ENCODE measurements around the gene FPR3.
"Not testable (repeated sequence)": the region's sequence is repeated elsewhere in the genome, so short reads cannot be mapped to it uniquely, and the experiment has no call there.

FPR3 gene

DNA sequence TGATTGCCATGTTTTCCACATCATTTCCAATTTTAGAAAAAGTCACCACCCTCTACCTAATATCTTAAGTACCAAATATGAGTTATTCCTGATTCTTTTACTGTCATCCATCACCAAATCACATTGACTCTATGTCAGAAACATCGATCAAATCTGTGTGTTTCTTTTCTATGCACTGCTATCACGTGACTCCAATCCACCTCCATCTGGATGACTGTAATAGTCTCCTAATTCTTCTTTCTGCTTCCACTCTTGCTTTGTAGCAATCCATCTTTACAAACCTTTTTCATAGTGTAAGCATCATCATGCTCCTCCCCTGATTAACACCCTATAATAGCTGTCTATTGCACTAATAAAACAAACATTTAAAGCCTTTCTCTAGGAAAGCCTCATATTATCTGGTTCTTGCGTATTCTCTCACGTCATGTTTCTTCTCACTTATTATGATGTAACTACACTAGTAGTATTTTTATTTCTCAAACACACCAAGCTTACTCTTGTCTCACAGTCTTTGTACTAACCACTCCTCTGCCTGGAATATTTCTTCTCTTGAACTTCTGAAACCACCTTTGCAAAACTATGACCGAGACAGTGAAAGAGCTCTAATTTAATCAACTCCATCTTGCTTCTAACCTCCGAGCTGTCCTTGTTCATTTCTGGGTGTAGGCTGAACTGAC, 10.7 kb upstream of the FPR3 start:
- no peak for DNase-seq

DNA sequence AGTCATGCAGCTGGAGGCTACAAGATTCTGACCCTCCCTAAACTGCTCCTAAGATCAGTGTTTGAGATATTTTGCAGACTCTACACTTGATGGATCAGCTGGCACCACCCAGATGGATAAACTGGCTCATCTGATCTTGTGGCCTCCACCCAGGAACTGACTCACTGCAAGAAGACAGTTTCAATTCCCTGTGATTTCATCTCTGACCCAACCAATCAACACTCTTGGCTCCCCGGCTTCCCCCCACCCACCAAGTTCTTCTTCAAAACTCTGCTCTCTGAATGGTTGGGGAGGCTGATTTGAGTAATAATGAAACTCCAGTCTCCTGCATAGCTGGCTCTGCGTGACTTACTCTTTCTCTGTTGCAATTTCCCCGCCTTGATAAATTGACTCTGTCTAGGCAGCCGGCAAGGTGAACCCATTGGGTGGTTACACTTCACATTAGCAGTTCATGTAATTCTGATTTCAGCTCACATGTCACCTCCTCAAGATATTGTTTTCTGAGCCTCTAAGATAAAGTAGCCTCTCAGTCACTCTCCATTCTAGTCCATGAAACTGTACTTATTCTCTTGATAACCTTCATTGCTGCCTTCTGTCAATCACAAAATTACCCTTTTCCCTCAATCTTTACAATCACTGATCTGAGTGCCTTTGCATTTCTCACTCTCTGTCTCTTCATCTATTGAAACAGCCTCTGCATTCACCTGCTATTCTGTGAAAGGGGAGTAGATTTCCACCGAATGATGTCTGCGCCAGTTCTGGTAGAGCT, 9.9 kb upstream of the FPR3 start:
- no peak for DNase-seq

DNA sequence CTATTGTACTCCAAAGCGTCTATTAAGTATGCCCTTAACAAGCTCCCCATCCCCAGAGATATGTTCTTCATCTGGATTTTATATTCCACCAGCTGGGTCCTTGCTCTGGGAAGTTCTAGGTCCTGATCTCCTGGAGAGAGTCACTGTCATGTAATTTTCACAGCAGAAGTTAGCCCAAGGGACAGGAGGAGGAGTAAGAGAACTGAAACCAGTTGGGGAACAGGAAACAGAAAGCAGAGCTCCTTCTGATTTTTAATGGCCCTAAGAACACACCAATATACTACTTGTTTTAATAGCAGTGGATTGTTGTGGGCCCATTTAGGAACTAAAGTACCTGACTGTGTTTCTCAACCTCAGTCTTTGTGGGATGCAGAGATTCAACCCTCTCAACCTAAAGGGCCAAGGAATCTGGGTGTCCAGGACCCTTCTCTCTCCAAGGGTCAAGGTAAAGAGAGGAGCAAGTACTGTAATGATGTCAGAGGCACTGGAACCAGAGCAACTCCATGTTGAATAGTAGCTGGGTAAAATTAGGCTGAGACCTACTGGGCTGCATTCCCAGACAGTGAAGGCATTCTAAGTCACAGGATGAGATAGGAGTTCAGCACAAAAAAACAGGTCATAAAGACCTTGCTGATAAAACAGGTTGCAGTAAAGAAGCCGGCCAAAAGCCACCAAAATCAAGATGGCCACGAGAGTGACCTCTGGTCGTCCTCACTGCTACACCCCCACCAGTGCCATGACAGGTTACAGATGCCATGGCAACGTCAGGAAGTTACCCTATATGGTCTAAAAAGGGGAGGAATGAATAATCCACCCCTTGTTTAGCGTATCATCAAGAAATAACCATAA, 8.1 kb upstream of the FPR3 start:
- DNase-seq = no peak

DNA sequence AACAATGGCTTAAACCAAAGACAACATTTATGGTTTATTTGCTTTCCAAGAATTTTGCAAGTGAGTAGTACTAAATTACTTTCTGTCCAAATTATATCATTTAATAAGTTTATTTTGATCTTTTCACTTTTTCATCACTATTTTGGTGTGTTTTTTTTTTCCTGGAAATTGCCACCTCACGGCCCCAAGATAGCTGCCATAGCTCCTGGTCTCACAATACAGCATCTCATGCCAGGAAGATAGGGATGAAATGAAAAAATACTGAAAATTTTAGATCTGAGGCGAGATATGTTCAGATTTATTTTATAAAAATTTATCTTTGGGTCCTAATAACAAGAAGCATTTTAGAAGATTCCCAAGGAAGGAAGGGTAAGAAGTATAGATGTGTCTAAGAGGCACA, 6.9 kb upstream of the FPR3 start:
- DNase-seq = no peak

DNA sequence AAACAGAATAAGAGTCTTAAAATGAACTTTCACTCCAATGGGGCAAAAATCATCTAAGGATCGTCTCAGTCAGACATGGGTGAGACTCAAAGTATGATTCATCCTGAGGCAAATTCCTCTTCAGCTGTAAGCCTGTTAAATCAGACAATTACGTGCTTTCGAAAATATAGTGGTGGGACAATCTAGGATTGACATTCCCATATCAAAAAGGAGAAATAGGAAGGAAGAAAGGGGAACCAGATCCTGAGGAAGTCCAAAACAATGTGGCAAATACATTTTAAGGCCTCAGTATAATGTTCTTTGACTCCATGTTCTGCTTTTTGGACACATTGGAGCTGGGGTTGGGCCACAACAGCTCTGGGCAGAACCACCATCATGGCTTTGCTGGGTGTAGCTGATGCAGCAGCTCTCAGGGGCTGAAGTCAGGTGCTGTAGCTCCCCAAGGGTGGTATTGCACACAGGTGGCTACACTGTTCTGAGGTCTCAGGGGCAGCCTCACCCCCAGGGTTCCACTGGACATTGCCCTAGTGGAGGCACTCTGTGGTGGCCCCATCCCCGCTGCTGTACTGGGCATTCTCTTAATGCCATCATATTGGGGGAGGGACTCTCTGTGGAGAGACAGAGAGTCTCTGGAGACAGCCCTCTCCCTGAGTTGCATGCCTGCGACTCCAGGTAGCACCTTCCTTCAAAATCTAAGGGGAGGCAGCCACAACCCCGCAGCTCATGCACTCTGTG, 5.7 kb upstream of the FPR3 start:
- DNase-seq = no peak

DNA sequence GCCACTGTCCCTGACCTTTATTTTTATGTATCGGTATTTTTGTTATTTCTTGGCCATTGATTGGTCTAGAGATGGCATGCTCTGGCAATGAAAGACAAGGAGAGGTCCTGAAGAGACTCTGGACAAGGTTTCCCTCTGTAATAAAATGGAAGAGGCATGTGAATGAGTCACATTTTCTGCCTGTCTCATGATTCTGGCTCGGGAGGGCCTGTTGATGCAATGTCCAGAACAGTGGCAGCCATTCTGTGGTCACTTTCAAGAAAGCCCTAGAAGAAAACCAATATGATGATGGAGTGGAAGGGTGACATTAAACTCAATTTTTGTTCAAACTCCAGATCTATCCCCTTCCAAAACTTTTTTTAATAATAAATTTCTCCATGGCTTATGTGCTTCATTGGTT, 2.0 kb upstream of the FPR3 start:
- no peak for DNase-seq

DNA sequence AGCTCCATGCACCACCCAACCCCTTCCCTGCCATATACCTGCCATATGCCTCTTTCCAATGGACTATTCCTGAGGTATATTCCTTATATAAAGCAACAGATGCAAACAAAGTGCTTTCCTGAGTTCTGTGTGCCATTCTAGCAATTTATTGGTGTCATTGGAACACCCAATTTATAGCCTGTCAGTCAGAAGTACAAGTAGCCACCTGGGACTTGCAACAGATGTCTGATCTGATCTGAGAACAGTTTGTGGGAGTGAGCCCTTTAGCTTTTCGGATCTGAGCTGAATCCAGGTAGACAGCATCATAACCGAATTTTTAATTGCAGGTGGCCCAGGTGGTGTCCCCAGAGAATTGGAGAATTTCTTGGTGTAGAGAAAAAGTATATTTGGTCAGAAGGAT, 963 bp upstream of the FPR3 start:
- DNase-seq = no peak

DNA sequence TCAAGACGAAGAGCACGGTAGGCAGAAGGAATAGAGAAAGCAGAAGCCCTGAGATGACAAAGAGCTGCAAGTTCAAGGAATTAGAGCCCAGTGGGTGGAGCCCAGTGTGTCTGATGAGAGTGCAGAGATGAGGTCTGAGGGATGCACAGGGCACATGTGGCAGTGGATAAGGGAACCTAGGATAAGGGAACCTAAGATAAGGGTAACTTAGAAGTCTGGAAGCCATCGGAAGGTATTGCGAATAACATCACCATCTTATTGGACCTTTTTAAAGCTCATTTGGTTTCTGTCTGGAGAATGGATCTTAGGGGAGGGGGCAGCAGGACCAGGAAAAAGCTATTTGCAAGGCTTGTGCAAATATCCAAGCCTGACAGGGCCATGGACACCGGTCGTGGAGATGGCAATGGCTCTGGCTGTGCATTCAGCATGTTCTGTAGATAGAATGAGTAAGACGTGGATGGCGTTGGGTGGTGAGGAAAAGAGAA, 1.3 kb downstream of the FPR3 start:
- no peak for DNase-seq

DNA sequence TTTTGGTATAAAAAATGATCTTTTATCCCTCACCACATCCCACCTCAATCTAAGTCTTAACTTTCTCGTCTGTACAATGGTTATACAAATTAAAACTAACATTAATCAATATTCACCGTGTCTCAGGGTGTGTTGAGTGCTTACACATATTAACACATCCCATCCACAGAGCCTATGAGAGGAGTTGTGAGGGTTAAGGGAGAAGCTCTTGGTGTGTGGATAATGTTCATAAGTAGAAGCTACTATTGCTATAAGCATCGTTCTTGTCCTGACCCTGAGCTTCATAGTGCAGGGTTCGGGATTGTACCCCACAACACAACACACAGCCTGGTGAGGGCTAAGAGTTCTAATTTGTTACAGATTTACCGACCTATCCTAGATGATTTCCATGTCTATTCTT, 2.5 kb downstream of the FPR3 start:
- no peak for DNase-seq

DNA sequence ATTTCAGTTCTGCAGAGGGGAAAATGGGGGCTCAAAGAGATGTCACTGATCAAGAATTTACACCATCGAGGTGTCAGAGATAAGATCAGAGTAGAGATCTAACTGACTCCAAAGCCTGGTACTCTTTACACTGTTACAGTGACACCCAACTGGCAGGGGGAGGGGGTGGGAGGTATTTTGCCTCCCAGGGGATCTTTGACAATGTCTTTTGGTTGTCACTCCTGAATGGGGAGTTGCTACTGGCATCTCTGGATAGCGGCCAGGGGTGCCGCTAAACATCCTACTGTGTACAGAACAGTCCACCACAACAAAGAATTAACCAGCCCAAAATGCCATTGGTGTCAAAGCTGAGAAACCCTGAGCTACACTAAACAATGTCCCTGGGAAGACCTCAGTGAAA, 3.1 kb downstream of the FPR3 start:
- no peak for DNase-seq

DNA sequence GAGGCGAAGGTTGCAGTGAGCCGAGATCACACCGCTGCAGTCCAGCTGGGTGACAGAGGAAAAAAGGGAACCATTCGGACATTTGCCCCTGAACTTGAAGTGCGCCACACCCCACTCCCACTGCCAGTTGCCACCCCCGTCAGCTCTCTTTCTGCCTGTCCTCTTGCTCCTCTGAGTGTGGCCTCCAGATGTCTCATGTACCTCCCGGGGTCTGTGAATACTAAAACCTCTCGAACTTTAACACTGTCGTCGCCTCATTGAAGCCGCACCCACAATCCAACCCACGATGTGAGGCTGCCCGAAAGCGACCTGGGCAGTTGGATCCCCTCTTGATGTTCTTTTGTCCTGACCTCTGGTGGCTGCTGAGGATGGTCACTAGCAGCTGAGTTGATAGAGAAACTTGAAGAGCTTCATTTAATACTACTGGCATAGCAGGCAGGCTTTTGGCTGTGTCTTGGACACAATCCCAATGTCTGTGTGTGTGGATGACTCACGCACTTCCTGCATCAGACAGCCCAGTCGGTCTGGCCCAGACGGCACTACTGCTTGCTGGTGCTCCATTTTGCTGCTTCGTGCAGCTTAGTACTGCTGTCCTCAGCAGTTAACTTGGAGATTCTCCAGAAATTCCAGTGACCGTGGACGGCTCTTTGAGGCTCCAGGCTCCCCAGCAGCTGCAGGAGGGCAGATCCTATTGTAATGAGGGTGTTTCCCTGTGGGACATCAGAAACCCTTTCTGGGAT, 4.2 kb downstream of the FPR3 start:
- no peak for DNase-seq

DNA sequence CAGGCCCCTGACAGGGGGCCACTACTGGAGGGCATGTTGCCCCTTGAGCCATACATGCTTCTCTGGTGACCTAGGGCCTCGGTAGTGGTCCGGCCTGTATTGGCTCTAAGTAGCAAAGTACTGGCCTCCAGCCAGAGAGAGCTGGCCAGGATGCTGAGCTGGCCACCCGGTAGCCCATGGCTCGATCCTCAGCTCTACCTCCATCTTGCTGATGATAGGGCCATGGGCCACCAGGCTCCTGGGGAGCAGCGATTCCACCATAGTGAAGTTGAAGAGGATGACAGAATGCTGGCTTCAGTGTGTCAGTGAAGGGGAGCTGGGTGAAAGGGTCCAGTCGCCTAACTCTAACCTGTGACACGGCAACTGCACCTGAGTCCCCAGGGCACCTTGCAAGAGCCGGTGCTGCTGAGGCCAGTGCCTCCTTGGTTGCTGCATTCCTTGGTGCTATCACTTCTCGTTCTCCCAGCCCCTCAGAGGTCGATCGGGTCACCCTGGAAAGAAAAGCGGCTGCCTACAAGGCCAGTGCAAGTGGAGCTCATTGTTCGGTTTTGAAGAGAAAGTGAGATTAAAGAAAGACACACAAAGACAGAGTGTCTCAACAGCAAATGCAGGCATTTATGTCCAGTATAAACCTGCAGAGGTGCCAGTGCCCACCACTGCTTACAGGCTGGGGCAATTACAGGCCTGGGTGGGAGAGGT, 5.0 kb downstream of the FPR3 start:
- DNase-seq = no peak

DNA sequence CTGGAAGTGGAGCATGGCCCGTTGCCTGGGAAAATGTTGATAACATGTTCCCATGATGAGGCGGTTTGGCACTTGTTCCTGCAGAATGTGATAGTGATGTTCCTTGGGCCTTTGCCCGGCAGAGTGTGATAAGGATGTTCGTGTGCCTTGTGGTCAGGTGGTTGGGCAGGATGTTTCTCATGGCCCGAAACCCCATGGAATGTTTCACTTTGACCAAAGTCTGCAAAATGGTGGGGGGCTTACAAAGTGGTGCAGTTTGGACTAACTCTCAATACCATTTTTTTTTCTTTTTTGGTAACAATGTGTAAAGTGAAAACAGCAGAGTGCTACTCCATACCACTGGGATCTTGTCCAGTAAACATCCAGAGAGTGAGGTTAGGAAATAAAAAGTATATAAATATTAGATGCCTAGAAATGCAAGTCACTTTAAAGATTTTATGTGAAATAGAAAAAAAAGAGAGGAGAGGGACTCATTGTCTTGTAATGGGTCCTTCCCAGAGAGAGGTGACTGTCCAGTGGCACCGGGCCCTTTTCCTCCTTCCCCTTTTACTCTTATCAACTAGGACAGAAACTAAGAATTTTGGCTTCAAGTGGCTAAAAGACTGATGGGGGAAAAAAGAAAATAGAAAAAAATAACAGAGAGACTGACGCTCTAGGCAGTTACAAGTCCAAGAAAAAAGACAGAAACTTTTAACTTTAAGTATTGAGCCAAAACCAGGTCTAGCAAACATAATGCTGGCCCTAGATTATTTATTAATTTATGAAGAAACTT, 5.7 kb downstream of the FPR3 start:
- no peak for DNase-seq

DNA sequence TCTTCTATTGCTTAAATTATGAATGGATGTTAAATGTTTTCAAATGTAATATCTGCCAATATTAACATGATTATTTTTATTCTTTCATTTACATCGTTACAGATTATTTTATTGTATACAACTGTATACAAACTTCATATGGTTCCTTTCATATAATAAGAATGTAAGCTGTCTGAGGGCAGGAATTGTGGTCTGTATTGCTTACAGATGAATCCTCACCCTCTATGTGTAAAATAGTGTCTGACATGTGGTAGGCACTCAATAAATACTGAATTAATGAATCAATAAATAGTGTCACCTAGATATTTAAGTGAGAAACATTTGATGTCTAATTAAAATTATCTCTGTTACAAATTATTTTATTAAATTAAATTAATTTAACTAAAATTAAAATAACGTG, 7.8 kb downstream of the FPR3 start:
- DNase-seq = no peak

DNA sequence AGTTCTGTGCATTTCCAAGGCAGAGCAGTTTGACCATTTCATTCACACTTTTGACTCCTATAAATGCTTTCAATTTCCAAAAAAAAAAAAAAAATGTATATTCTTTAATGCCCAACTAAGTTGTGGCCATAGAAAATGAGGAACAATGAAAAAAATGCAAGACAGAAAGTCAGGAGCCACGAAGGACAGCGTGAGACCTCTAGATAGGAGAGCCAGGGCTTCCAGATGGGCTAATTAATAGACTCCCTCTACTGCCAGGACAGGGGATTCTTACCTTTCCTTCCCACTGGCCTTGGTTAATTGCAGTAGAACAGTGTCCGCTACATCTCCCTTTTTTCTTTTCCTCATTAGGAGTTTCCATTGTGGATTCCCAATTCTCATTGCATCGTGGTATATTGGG, 8.6 kb downstream of the FPR3 start:
- no peak for DNase-seq

DNA sequence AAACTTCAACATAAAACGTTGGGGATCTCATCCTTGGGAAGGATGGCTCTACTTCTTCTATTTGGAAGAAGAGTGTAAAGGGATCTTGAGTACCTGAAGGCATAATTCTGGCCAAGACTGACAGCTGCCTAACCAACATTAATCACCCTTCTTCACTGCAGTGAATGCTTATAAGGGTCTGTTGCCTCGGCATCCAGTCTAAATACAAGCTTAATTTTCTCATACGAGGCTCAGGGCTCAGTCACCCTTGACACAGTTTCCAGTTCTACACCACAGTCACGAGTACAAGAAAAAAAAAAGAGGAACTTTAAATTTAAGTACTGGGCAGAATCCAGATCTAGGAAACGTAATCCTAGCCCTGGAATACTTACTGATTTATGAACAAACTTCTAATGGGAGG, 9.0 kb downstream of the FPR3 start:
- no peak for DNase-seq

DNA sequence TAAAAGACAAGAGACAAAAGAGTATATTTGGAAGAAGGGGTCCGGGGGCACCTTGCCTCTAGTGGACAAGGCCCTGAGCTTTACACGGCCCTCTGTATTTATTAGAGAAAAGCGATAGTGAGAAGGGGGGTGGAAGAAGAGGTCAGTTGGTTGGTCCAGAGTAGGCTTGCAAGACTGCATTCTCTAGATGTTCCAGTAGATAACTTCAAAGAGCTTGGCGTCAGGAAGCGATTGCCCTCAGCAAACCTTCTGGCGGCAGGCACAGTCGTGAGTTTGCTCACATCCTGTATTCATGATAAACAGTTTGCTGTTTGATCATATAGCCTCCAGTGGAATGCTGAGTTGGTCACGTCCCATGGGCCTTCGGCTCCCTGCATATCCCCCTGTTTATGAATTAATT, 9.8 kb downstream of the FPR3 start:
- not testable (repeated sequence) for DNase-seq

DNA sequence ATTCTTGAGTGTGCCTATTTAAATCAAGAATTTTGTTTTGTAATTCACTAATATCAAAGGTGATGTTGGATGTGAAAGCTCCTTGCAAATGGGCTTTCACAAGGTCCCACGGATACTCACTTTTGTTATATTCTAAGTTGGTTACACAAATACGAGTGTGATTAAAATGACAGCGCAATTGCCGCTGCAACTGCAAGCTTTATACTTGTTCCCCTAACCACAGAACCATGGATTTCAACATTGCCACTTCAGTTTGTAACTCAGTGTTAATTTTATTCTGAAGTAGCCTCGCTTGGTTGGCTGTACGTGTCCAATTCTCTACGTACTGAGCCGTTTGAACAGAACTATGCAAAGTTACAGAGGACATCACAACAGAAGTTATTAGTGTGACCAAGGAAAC, 10.4 kb downstream of the FPR3 start:
- not testable (repeated sequence) for DNase-seq

DNA sequence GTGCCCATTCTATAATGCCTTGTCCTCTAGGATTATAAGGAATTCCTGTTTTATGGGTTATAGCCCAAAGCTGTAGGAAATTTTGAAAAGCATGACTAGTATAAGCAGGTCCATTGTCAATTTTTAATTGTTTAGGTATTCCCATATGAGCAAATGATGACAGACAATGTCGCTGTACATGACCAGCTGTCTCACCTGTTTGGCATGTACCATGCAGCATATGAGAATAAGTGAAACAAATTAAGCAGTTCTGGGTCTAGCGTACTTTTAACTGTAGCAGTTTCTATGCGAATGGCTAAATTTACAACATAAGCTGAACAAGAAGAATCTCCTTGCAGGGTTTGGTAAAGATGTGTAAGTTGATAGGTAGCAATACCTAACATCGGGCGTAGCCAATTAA, 11.6 kb downstream of the FPR3 start:
- not testable (repeated sequence) for DNase-seq

DNA sequence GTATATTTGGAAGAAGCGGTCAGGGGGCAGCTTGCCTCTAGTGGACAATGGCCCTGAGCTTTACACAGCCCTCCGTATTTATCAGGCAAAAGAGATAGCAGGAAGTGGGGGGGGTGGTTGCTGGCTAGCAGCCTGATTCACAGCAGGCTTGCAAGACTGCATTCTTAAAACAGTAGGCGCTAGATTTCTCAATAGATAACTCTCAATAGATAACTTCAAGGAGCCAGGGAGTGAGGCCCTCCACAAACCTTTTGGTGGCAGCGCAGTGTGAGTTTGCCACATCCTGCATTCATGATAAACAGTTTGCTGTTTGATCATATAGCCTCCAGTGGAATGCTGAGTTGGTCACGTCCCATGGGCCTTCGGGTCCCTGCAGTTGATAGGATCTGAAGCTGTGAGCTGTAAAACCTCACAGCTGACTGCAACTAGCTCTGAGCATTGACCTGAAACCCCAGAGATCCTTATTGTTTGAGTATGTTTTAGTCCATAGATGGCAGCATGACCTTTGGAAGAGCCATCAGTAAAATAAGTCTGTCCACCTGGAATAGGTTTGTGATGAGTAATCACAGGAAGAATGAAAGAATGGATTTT, 12.2 kb downstream of the FPR3 start:
- DNase-seq = no peak

All from NCI-H345 (cell line).